HepG2 (cell line): Measurements from ENCODE around the gene PUM1. TPM values are rescaled to one million over a fixed set of nuclear protein-coding genes. Genes with fewer than 3 reads are reported as not detected.

Experiments used
- ATAC-seq: fragments of 200-7000 bp; cut with Tn5 transposase; 3 replicates; pipeline ENCODE4 v1.9.1; 2020; ENCODE audit warnings: mild to moderate bottlenecking, moderate library complexity
- BruUV-seq: library from RNA; stranded (reverse); fragments of 400-500 nt; replicated peaks from 2 replicates; lab custom pipeline; 2021; lab: Mats Ljungman, UMichigan
- CTCF ChIA-PET: fragments of 300-600 bp; formaldehyde crosslinking; extraction: SDS; loops from one replicate; lab custom pipeline; 2021; ENCODE audit warnings: low total read pairs, inconsistent platforms, low intra/inter-chr PET ratio; lab: Yijun Ruan, JAX
- POLR2A ChIA-PET: fragments of 350-600 bp; sonication (Branson Sonifier 250); formaldehyde crosslinking; loops from one replicate; lab custom pipeline; 2020; ENCODE audit warnings: antibody characterized with exemption, inconsistent platforms; lab: Yijun Ruan, JAX
- DNase-seq: peaks from one replicate; pipeline ENCODE4 v3.0.0-alpha.2; 2015; ENCODE audit warnings: low spot score
- FAIRE-seq: peaks from 3 replicates; lab custom pipeline; 2011; peaks lifted over from hg19 to GRCh38; lab: Jason Lieb, UNC
- H2AFZ ChIP-seq: one replicate; pipeline ENCODE4 v1.6.1; 2011; ENCODE audit warnings: low read length, inconsistent platforms
- H3K27ac ChIP-seq: fragments of 300-600 bp; 3 replicates; pipeline ENCODE4 v1.8.0; 2011; ENCODE audit warnings: mixed run types, mild to moderate bottlenecking, mixed read lengths, low read length, inconsistent platforms; ENCODE audit not compliant: insufficient read depth; ENCODE audit errors: extremely low read length
- H3K27me3 ChIP-seq, 2 experiments: fragments of 200-600 bp in 1 of 2; 2 replicates in 1 of 2; 3 replicates in 1 of 2; pipeline versions ENCODE4 v1.6.0 to v1.8.0; 2011; ENCODE audit warnings: low read length in 2 of 2, mild to moderate bottlenecking in 2 of 2, moderate library complexity in 2 of 2, inconsistent platforms in 1 of 2; ENCODE audit not compliant: insufficient read depth in 2 of 2, control insufficient read depth in 1 of 2
- H3K36me3 ChIP-seq, 2 experiments: fragments of 200-600 bp in 1 of 2; replicated peaks in 1 of 2; 2 replicates in 1 of 2; 3 replicates in 1 of 2; pipeline versions ENCODE4 v1.5.1 to v1.8.0; 2011; ENCODE audit warnings: low read length in 2 of 2, inconsistent platforms in 1 of 2; ENCODE audit not compliant: insufficient read depth in 2 of 2, control insufficient read depth in 1 of 2
- H3K4me1 ChIP-seq: 2 replicates; pipeline ENCODE4 v1.5.1; 2012; ENCODE audit warnings: low read length, inconsistent platforms; ENCODE audit not compliant: insufficient read depth
- H3K4me2 ChIP-seq: 2 replicates; pipeline ENCODE4 v1.6.0; 2011; ENCODE audit warnings: low read depth, low read length, inconsistent platforms
- H3K4me3 ChIP-seq, 3 experiments: fragments of 200-600 bp in 1 of 3; sonication (generic), shearing (Covaris generic) in 1 of 3; replicated peaks in 1 of 3; 2 replicates each; pipeline ENCODE4 v1.5.1; 2011 to 2016; ENCODE audit warnings: low read length in 3 of 3, inconsistent platforms in 2 of 3, low read depth in 2 of 3, mild to moderate bottlenecking in 2 of 3, control low read depth in 1 of 3, mixed read lengths in 1 of 3; ENCODE audit not compliant: insufficient read depth in 1 of 3
- H3K79me2 ChIP-seq: one replicate; pipeline ENCODE4 v1.6.1; 2011; ENCODE audit warnings: low read length, inconsistent platforms; ENCODE audit not compliant: insufficient read depth
- H3K9ac ChIP-seq: 2 replicates; pipeline ENCODE4 v1.6.0; 2011; ENCODE audit warnings: mild to moderate bottlenecking, low read depth, low read length, inconsistent platforms; ENCODE audit not compliant: insufficient read depth
- H3K9me3 ChIP-seq: 2 replicates; pipeline ENCODE4 v1.5.1; 2012; ENCODE audit warnings: mild to moderate bottlenecking, low read length
- H4K20me1 ChIP-seq: 2 replicates; pipeline ENCODE4 v1.6.0; 2011; ENCODE audit warnings: inconsistent platforms, mild to moderate bottlenecking, low read length, moderate library complexity; ENCODE audit not compliant: insufficient read depth
- ASH2L ChIP-seq: fragments of 300-600, 200-600 bp; sonication (generic); IDR thresholded peaks from 2 replicates; pipeline ENCODE4 v1.7.0; 2017; ENCODE audit warnings: low read depth, mild to moderate bottlenecking, moderate library complexity, mixed read lengths, low read length; ENCODE audit not compliant: insufficient read length
- GTF2F1 ChIP-seq: fragments of 150-350 bp; IDR thresholded peaks from 2 replicates; pipeline ENCODE4 v1.6.1; 2014; ENCODE audit warnings: low read length
- MEIS1 ChIP-seq: sonication (generic); formaldehyde crosslinking; IDR thresholded peaks from 2 replicates; pipeline ENCODE4 v1.9.0; 2021; ENCODE audit warnings: mild to moderate bottlenecking, missing genetic modification reagents, moderate library complexity, borderline replicate concordance
- NR2F2 ChIP-seq: IDR thresholded peaks from 2 replicates; pipeline ENCODE4 v1.6.1; 2012; ENCODE audit warnings: low read depth, inconsistent platforms, borderline replicate concordance
- POLR2AphosphoS5 ChIP-seq: IDR thresholded peaks from 2 replicates; pipeline ENCODE4 v1.6.1; 2012; ENCODE audit warnings: low read depth, low read length
- RARG ChIP-seq: sonication (generic); formaldehyde crosslinking; IDR thresholded peaks from 2 replicates; pipeline ENCODE4 v1.4.0; 2020; ENCODE audit warnings: low read depth, mild to moderate bottlenecking, missing genetic modification reagents
- SP4 ChIP-seq: sonication (generic); formaldehyde crosslinking; IDR thresholded peaks from 2 replicates; pipeline ENCODE4 v1.8.1; 2023; ENCODE audit warnings: mild to moderate bottlenecking, missing genetic modification reagents
- U2AF2 ChIP-seq: fragments of 200-400 bp; formaldehyde crosslinking; IDR thresholded peaks from 2 replicates; pipeline ENCODE4 v1.6.1; 2017; ENCODE audit warnings: low read depth, mild to moderate bottlenecking, low read length
- ZFP90 ChIP-seq: sonication (generic); formaldehyde crosslinking; IDR thresholded peaks from 2 replicates; pipeline ENCODE4 v1.8.0; 2022; ENCODE audit warnings: missing genetic modification reagents, mild to moderate bottlenecking, inconsistent platforms, borderline replicate concordance
- ZNF550 ChIP-seq: sonication (generic); formaldehyde crosslinking; IDR thresholded peaks from 2 replicates; pipeline ENCODE4 v1.4.0; 2020; ENCODE audit warnings: mild to moderate bottlenecking, missing genetic modification reagents, borderline replicate concordance
- ZNF569 ChIP-seq: sonication (generic); formaldehyde crosslinking; IDR thresholded peaks from 2 replicates; pipeline ENCODE4 v1.5.0; 2020; ENCODE audit warnings: mild to moderate bottlenecking, missing genetic modification reagents, moderate library complexity, borderline replicate concordance
- WGBS: methylation state at CpG from one replicate; pipeline ENCODE4 v1.1.6; 2017; ENCODE audit warnings: low lambda C conversion rate; 5-methylcytosine and 5-hydroxymethylcytosine counted together
- in situ Hi-C: cut with HindIII; loops from 2 replicates; pipeline ENCODE4 v1.10.0; 2017; ENCODE audit warnings: low pct_unique_long_range_greater_than_20kb; ENCODE audit not compliant: extremely low pct_ligation_motif_present
- intact Hi-C: fragments of 100-400 bp; cut with micrococcal nuclease; formaldehyde crosslinking; loops from one replicate; pipeline ENCODE4 v1.10.0; 2022; ENCODE audit not compliant: unreplicated experiment
- polyA plus RNA-seq, 8 experiments: library from polyadenylated mRNA; depleted of rRNA in 3 of 8; stranded (reverse) in 7 of 8; unstranded in 1 of 8; fragments of >200 nt; fragmentation: Illumina TruSeq in 4 of 8; extraction: Trizol in 4 of 8; gene quantifications; 2 replicates each; pipeline versions ENCODE4 v1.2.1 to v1.2.3, GENCODE V29; 2011 to 2016; ENCODE audit warnings: low read depth in 4 of 8, missing spikeins in 1 of 8, mixed read lengths in 1 of 8; ENCODE audit not compliant: insufficient read depth in 1 of 8
- total RNA-seq, 5 experiments: library from RNA; depleted of rRNA; stranded (reverse); fragments of >200 nt; fragmentation: Illumina TruSeq; extraction: Trizol; gene quantifications; 2 replicates each; pipeline ENCODE4 v1.2.3, GENCODE V29; 2016; ENCODE audit warnings: low read depth in 1 of 5
- TF ChIP-seq, protein P1 (sequence below): sonication (generic); formaldehyde crosslinking; IDR thresholded peaks from 2 replicates; pipeline ENCODE4 v1.5.0; 2020; ENCODE audit warnings: missing genetic modification reagents
- TF ChIP-seq, protein P2 (sequence below): sonication (generic); formaldehyde crosslinking; IDR thresholded peaks from 2 replicates; pipeline ENCODE4 v1.8.1; 2023; ENCODE audit warnings: missing genetic modification reagents, inconsistent platforms, borderline replicate concordance
- TF ChIP-seq, protein P3 (sequence below): sonication (generic); formaldehyde crosslinking; IDR thresholded peaks from 2 replicates; pipeline ENCODE4 v1.8.0; 2022; ENCODE audit warnings: mild to moderate bottlenecking, missing genetic modification reagents, moderate library complexity
- TF ChIP-seq, protein P4 (sequence below): sonication (generic); formaldehyde crosslinking; IDR thresholded peaks from 2 replicates; pipeline ENCODE4 v1.5.0; 2020; ENCODE audit warnings: missing genetic modification reagents
- TF ChIP-seq, protein P5 (sequence below): IDR thresholded peaks from 2 replicates; pipeline ENCODE4 v1.6.1; 2016; ENCODE audit warnings: missing genetic modification reagents, missing compliant biosample characterization

Gene PUM1
- total and polyA plus RNA-seq, 2 of the 13 experiments (the other 11 are each of a cell fraction or from before 2014, with no cell fraction given), result 64.7 to 91.0 TPM

DNA sequence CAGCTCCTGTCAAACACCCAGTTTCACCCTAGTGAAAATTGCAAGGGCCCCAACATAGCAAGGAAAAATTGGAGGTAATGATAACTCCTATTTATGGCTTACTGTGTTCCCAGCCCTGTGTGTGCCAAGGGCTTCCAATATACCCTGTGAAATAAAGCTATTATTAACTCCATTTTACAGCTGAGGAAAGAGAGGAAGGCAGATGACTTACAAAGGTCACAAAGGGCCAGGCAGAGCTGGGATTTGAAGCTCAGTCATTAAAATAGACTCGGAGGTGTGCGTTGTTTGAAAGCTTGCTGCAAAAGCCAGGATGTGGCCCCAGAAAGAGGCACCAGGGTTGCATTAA lies 136.8 kb downstream of the PUM1 start:
- CTCF ChIA-PET, result interaction anchor here (1.4 to 2.2 kb wide), 2 partner anchors 127 to 146 kb away, joined by 15 to 16 read pairs; no protein-coding TSS in a partner anchor
- DNase-seq, result no peak
- no peaks in the 10 kb centered on the region for H3K79me2 ChIP-seq
- no peak for FAIRE-seq
- H3K9me3 ChIP-seq, result no peaks in the 10 kb centered on the region
- WGBS, result 23% methylated on average over 2 of the region's 2 CpGs
- POLR2A ChIA-PET, result no interaction called here
- in situ Hi-C loops, result no loop called here
- peak; percentile 8 for ATAC-seq
- no peak overlapping the region for H2AFZ ChIP-seq
- BruUV-seq, result no TSS peak
- no peak overlapping the region for H3K9ac ChIP-seq
- H3K36me3 ChIP-seq, result peaks cover 9 to 11% of the 10 kb centered on the region in 2 experiments
- H3K4me3 ChIP-seq, result no peak overlapping the region
- no peaks in the 10 kb centered on the region for H3K27me3 ChIP-seq
- H3K4me1 ChIP-seq, result peaks cover 10% of the 10 kb centered on the region
- H3K4me2 ChIP-seq, result no peak overlapping the region
- peaks cover 17% of the 10 kb centered on the region for H4K20me1 ChIP-seq
- TF ChIP-seq ZFP90 (CRISPR knock-in tag) (no peak), MEIS1 (CRISPR knock-in tag) (no peak), ZNF569 (CRISPR knock-in tag) (no peak), SP4 (CRISPR knock-in tag) (no peak), POLR2AphosphoS5 (no peak), ASH2L (no peak), RARG (no peak), ZNF550 (CRISPR knock-in tag) (no peak), U2AF2 (no peak), GTF2F1 (no peak), NR2F2 (no peak)
- TF ChIP-seq, protein P1, sequence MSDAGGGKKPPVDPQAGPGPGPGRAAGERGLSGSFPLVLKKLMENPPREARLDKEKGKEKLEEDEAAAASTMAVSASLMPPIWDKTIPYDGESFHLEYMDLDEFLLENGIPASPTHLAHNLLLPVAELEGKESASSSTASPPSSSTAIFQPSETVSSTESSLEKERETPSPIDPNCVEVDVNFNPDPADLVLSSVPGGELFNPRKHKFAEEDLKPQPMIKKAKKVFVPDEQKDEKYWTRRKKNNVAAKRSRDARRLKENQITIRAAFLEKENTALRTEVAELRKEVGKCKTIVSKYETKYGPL (CRISPR knock-in tag), result no peak
- TF ChIP-seq, protein P2, sequence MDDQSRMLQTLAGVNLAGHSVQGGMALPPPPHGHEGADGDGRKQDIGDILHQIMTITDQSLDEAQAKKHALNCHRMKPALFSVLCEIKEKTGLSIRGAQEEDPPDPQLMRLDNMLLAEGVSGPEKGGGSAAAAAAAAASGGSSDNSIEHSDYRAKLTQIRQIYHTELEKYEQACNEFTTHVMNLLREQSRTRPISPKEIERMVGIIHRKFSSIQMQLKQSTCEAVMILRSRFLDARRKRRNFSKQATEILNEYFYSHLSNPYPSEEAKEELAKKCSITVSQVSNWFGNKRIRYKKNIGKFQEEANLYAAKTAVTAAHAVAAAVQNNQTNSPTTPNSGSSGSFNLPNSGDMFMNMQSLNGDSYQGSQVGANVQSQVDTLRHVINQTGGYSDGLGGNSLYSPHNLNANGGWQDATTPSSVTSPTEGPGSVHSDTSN (CRISPR knock-in tag), result no peak
- TF ChIP-seq, protein P3, sequence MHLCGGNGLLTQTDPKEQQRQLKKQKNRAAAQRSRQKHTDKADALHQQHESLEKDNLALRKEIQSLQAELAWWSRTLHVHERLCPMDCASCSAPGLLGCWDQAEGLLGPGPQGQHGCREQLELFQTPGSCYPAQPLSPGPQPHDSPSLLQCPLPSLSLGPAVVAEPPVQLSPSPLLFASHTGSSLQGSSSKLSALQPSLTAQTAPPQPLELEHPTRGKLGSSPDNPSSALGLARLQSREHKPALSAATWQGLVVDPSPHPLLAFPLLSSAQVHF (CRISPR knock-in tag), result no peak
- TF ChIP-seq, protein P4, sequence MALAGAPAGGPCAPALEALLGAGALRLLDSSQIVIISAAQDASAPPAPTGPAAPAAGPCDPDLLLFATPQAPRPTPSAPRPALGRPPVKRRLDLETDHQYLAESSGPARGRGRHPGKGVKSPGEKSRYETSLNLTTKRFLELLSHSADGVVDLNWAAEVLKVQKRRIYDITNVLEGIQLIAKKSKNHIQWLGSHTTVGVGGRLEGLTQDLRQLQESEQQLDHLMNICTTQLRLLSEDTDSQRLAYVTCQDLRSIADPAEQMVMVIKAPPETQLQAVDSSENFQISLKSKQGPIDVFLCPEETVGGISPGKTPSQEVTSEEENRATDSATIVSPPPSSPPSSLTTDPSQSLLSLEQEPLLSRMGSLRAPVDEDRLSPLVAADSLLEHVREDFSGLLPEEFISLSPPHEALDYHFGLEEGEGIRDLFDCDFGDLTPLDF (CRISPR knock-in tag), result no peak
- TF ChIP-seq, protein P5, sequence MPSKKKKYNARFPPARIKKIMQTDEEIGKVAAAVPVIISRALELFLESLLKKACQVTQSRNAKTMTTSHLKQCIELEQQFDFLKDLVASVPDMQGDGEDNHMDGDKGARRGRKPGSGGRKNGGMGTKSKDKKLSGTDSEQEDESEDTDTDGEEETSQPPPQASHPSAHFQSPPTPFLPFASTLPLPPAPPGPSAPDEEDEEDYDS (CRISPR knock-in tag), result no peak
- intact Hi-C loops, result loop anchor here (1.0 to 2.0 kb wide), 2 partner anchors 127 to 146 kb away; no protein-coding TSS in a partner anchor
- no peak overlapping the region for H3K27ac ChIP-seq
